ENCODE data around the gene ZSCAN4. TPM values are rescaled to one million over a fixed set of nuclear protein-coding genes. Genes with fewer than 3 reads are reported as not detected.

Gene ZSCAN4
- total RNA-seq, 4 donors from 2014 or later: not detected

- DNase-seq: peak; percentile 48
- Histone ChIP-seq H3K27ac (peak within 1 kb of the TSS; percentile 68 to 82 (median 77)), H3K4me1 (peaks cover 0 to 4% (median 0%) of the 10 kb centered on the region in 4 donors), H3K9me3 (peaks cover 26 to 36% of the 10 kb centered on the region in 2 donors), H3K27me3 (no peaks in the 10 kb centered on the region), H3K36me3 (no peaks in the 10 kb centered on the region), H3K4me3 (peak within 1 kb of the TSS; percentile 18 to 51 (median 35))
- in situ Hi-C loops (cut with MboI; ENCODE audit: low pct_ligation_motif_present in 1 of 4, low pct_unique_long_range_greater_than_20kb in 1 of 4, low sequenced_read_pairs in 3 of 4): no loop called here
- intact Hi-C loops (cut with DNase I; ENCODE audit: low total_unique reads): no loop called here
- WGBS, 2 donors (ENCODE audit: low coverage in 1 of 2): 44% methylated on average over 53 of the region's 53 CpGs; no CpG with 5 or more reads in 1 of the 2 donors
- TF ChIP-seq CTCF (IDR thresholded peaks at IDR 0.05) (no peak), EP300 (IDR thresholded peaks at IDR 0.05; ENCODE audit: low read depth) (no peak), POLR2AphosphoS5 (IDR thresholded peaks at IDR 0.05) (no peak), POLR2A (IDR thresholded peaks at IDR 0.05) (no peak)
Observed at GRCh38 chr19:57708641-57709361, 40.1 kb downstream of the ZSCAN4 start, which contains the start of gene ZNF154. ZNF154 (minus strand) TSS chr19:57709204; CDS start chr19:57708971, 233 bp downstream.

GRCh38 chr19:57709616-57710015 lies 40.9 kb downstream of the ZSCAN4 start:
- no peak for TF ChIP-seq POLR2AphosphoS5 (IDR thresholded peaks at IDR 0.05)
- no peak for TF ChIP-seq POLR2A (IDR thresholded peaks at IDR 0.05)
- no peak for TF ChIP-seq CTCF (IDR thresholded peaks at IDR 0.05)
- TF ChIP-seq EP300 (IDR thresholded peaks at IDR 0.05; ENCODE audit: low read depth): no peak
- peak overlapping the region in 2 of 4 donors; percentile 77 to 82 for H3K27ac ChIP-seq
- peaks cover 21 to 33% of the 10 kb centered on the region in 2 donors for H3K9me3 ChIP-seq
- 70 to 78% methylated on average over 4 to 15 of the region's 15 CpGs for WGBS, 2 donors (ENCODE audit: low coverage in 1 of 2)
- H3K4me1 ChIP-seq: peaks cover 0 to 4% (median 0%) of the 10 kb centered on the region in 4 donors
- H3K27me3 ChIP-seq: no peaks in the 10 kb centered on the region
- H3K36me3 ChIP-seq: no peaks in the 10 kb centered on the region
- in situ Hi-C loops (cut with MboI; ENCODE audit: low pct_ligation_motif_present in 1 of 4, low pct_unique_long_range_greater_than_20kb in 1 of 4, low sequenced_read_pairs in 3 of 4) (no loop called here), intact Hi-C loops (cut with DNase I; ENCODE audit: low total_unique reads) (no loop called here)
- peak overlapping the region in 1 of 4 donors; percentile 51 for H3K4me3 ChIP-seq
- no peak for DNase-seq

- in situ Hi-C loops (cut with MboI; ENCODE audit: low pct_ligation_motif_present in 1 of 4, low pct_unique_long_range_greater_than_20kb in 1 of 4, low sequenced_read_pairs in 3 of 4) (no loop called here), intact Hi-C loops (cut with DNase I; ENCODE audit: low total_unique reads) (no loop called here)
- Histone ChIP-seq H3K4me3 (no peak overlapping the region), H3K27ac (no peak overlapping the region), H3K9me3 (peaks cover 22 to 38% of the 10 kb centered on the region in 2 donors), H3K36me3 (no peaks in the 10 kb centered on the region), H3K27me3 (no peaks in the 10 kb centered on the region), H3K4me1 (peaks cover 0 to 3% (median 0%) of the 10 kb centered on the region in 4 donors)
- DNase-seq: no peak
- WGBS, 2 donors (ENCODE audit: low coverage in 1 of 2): 71 to 73% methylated on average over 1 of the region's 1 CpG
- no peak for TF ChIP-seq CTCF (IDR thresholded peaks at IDR 0.05)
- TF ChIP-seq EP300 (IDR thresholded peaks at IDR 0.05; ENCODE audit: low read depth): no peak
- no peak for TF ChIP-seq POLR2AphosphoS5 (IDR thresholded peaks at IDR 0.05)
- no peak for TF ChIP-seq POLR2A (IDR thresholded peaks at IDR 0.05)
Observed at GRCh38 chr19:57712222-57712621, 43.5 kb downstream of the ZSCAN4 start.

GRCh38 chr19:57719424-57719823 lies 50.7 kb downstream of the ZSCAN4 start:
- H3K36me3 ChIP-seq: peaks cover 0 to 41% (median 17%) of the 10 kb centered on the region in 4 donors
- in situ Hi-C loops (cut with MboI; ENCODE audit: low pct_ligation_motif_present in 1 of 4, low pct_unique_long_range_greater_than_20kb in 1 of 4, low sequenced_read_pairs in 3 of 4) (no loop called here), intact Hi-C loops (cut with DNase I; ENCODE audit: low total_unique reads) (no loop called here)
- peaks cover 49 to 68% of the 10 kb centered on the region in 2 donors for H3K9me3 ChIP-seq
- no peak overlapping the region for H3K27ac ChIP-seq
- no peaks in the 10 kb centered on the region for H3K4me1 ChIP-seq
- H3K4me3 ChIP-seq: no peak overlapping the region
- DNase-seq: no peak
- TF ChIP-seq EP300 (IDR thresholded peaks at IDR 0.05; ENCODE audit: low read depth): no peak
- no peak for TF ChIP-seq POLR2AphosphoS5 (IDR thresholded peaks at IDR 0.05)
- no peak for TF ChIP-seq CTCF (IDR thresholded peaks at IDR 0.05)
- no peak for TF ChIP-seq POLR2A (IDR thresholded peaks at IDR 0.05)
- no peaks in the 10 kb centered on the region for H3K27me3 ChIP-seq
